DMS153 (cell line): ENCODE measurements around the gene FNBP1L.

Experiments
- DNase-seq: peaks from one replicate; lab custom pipeline; 2025; lab: John Stamatoyannopoulos, UW

FNBP1L gene

GRCh38 chr1:93447481-93448291 lies at the start of gene FNBP1L:
Gene FNBP1L (plus strand): TSS chr1:93448118. CDS start chr1:93448282, 164 bp downstream.
- DNase-seq, result peak; percentile 70

- DNase-seq, result no peak
Measured at GRCh38 chr1:93399781-93400180, 48.1 kb upstream of the FNBP1L start.

- no peak for DNase-seq
Measured at GRCh38 chr1:93408203-93408602, 39.7 kb upstream of the FNBP1L start.

- DNase-seq, result no peak
Measured at GRCh38 chr1:93411000-93411399, 36.9 kb upstream of the FNBP1L start.

- DNase-seq, result no peak
Measured at GRCh38 chr1:93414749-93415148, 33.2 kb upstream of the FNBP1L start.

GRCh38 chr1:93415296-93415695 lies 32.6 kb upstream of the FNBP1L start:
- no peak for DNase-seq

- DNase-seq, result no peak
Measured at GRCh38 chr1:93416183-93416582, 31.7 kb upstream of the FNBP1L start.

GRCh38 chr1:93419344-93419743 lies 28.6 kb upstream of the FNBP1L start:
- DNase-seq, result no peak

GRCh38 chr1:93420400-93420799 lies 27.5 kb upstream of the FNBP1L start:
- no peak for DNase-seq

GRCh38 chr1:93426181-93426580 lies 21.7 kb upstream of the FNBP1L start:
- no peak for DNase-seq

GRCh38 chr1:93427656-93428055 lies 20.3 kb upstream of the FNBP1L start:
- no peak for DNase-seq

GRCh38 chr1:93433407-93433961 lies 14.4 kb upstream of the FNBP1L start:
- DNase-seq, result no peak

- DNase-seq, result no peak
Measured at GRCh38 chr1:93434088-93434487, 13.8 kb upstream of the FNBP1L start.

- no peak for DNase-seq
Measured at GRCh38 chr1:93434987-93435386, 12.9 kb upstream of the FNBP1L start.

- DNase-seq, result no peak
Measured at GRCh38 chr1:93435443-93435842, 12.5 kb upstream of the FNBP1L start.

- no peak for DNase-seq
Measured at GRCh38 chr1:93436496-93436895, 11.4 kb upstream of the FNBP1L start.

- peak; percentile 3 for DNase-seq
Measured at GRCh38 chr1:93437976-93438605, 9.8 kb upstream of the FNBP1L start.

GRCh38 chr1:93438716-93439115 lies 9.2 kb upstream of the FNBP1L start:
- DNase-seq, result no peak

- DNase-seq, result no peak
Measured at GRCh38 chr1:93440272-93440671, 7.6 kb upstream of the FNBP1L start.

- no peak for DNase-seq
Measured at GRCh38 chr1:93440706-93441105, 7.2 kb upstream of the FNBP1L start.

GRCh38 chr1:93441589-93441988 lies 6.3 kb upstream of the FNBP1L start:
- no peak for DNase-seq

- no peak for DNase-seq
Measured at GRCh38 chr1:93442008-93442666, 5.8 kb upstream of the FNBP1L start.

- no peak for DNase-seq
Measured at GRCh38 chr1:93442741-93443140, 5.2 kb upstream of the FNBP1L start.
